HepG2 (cell line): ENCODE measurements around the gene ADM5. TPM values are rescaled to one million over a fixed set of nuclear protein-coding genes. Genes with fewer than 3 reads are reported as not detected.

Experiments
- CCDC6 ChIP-seq: sonication (generic); formaldehyde crosslinking; IDR thresholded peaks from 2 replicates; pipeline ENCODE4 v1.8.1; 2022; ENCODE audit warnings: mild to moderate bottlenecking, missing genetic modification reagents, moderate library complexity
- EP300 ChIP-seq, 3 experiments: sonication (generic) in 1 of 3; formaldehyde crosslinking in 1 of 3; IDR thresholded peaks; 2 replicates each; pipeline versions ENCODE4 v1.5.1 to v1.6.1; 2011 to 2020; ENCODE audit warnings: low read depth in 2 of 3, low read length in 2 of 3, borderline replicate concordance in 1 of 3, improper control_type of control experiment in 1 of 3, mild to moderate bottlenecking in 1 of 3, missing genetic modification reagents in 1 of 3, moderate library complexity in 1 of 3
- FOXK1 ChIP-seq: sonication (generic); formaldehyde crosslinking; IDR thresholded peaks from 2 replicates; pipeline ENCODE4 v1.4.0; 2020; ENCODE audit warnings: low read depth, missing genetic modification reagents, borderline replicate concordance
- KLF16 ChIP-seq, 2 experiments: sonication (generic) in 1 of 2; formaldehyde crosslinking in 1 of 2; IDR thresholded peaks; 2 replicates each; pipeline versions ENCODE4 v1.6.1 to v1.8.0; 2016 to 2023; ENCODE audit warnings: missing genetic modification reagents in 2 of 2, missing compliant biosample characterization in 1 of 2
- MIER3 ChIP-seq: IDR thresholded peaks from 2 replicates; pipeline ENCODE4 v1.6.1; 2016; ENCODE audit warnings: missing compliant biosample characterization, borderline replicate concordance
- SRSF4 ChIP-seq: fragments of 200-400 bp; formaldehyde crosslinking; IDR thresholded peaks from one replicate; pipeline ENCODE4 v1.6.1; 2018; ENCODE audit warnings: mild to moderate bottlenecking, low read depth, low read length, moderate library complexity; ENCODE audit not compliant: poor library complexity, severe bottlenecking
- SRY ChIP-seq: sonication (generic); formaldehyde crosslinking; IDR thresholded peaks from 2 replicates; pipeline ENCODE4 v1.8.0; 2022; ENCODE audit warnings: mild to moderate bottlenecking, missing genetic modification reagents
- STAG1 ChIP-seq: sonication (generic); formaldehyde crosslinking; IDR thresholded peaks from 2 replicates; pipeline ENCODE4 v1.4.0; 2020; ENCODE audit warnings: missing genetic modification reagents
- TARDBP ChIP-seq: sonication (generic); formaldehyde crosslinking; IDR thresholded peaks from 2 replicates; pipeline ENCODE4 v1.8.0; 2022; ENCODE audit warnings: mild to moderate bottlenecking, missing genetic modification reagents
- ZNF124 ChIP-seq: sonication (generic); formaldehyde crosslinking; IDR thresholded peaks from 2 replicates; pipeline ENCODE4 v1.4.0; 2020; ENCODE audit warnings: missing genetic modification reagents
- ZNF431 ChIP-seq: sonication (generic); formaldehyde crosslinking; IDR thresholded peaks from 2 replicates; pipeline ENCODE4 v1.9.0; 2022; ENCODE audit warnings: missing genetic modification reagents, low read depth, mild to moderate bottlenecking, borderline replicate concordance
- ZNF772 ChIP-seq: sonication (generic); formaldehyde crosslinking; IDR thresholded peaks from 2 replicates; pipeline ENCODE4 v1.5.0; 2020; ENCODE audit warnings: mild to moderate bottlenecking, missing genetic modification reagents
- polyA plus RNA-seq, 8 experiments: library from polyadenylated mRNA; depleted of rRNA in 3 of 8; stranded (reverse) in 7 of 8; unstranded in 1 of 8; fragments of >200 nt; fragmentation: Illumina TruSeq in 4 of 8; extraction: Trizol in 4 of 8; gene quantifications; 2 replicates each; pipeline versions ENCODE4 v1.2.1 to v1.2.3, GENCODE V29; 2011 to 2016; ENCODE audit warnings: low read depth in 4 of 8, missing spikeins in 1 of 8, mixed read lengths in 1 of 8; ENCODE audit not compliant: insufficient read depth in 1 of 8
- total RNA-seq, 5 experiments: library from RNA; depleted of rRNA; stranded (reverse); fragments of >200 nt; fragmentation: Illumina TruSeq; extraction: Trizol; gene quantifications; 2 replicates each; pipeline ENCODE4 v1.2.3, GENCODE V29; 2016; ENCODE audit warnings: low read depth in 1 of 5
- TF ChIP-seq, protein P1 (sequence below): sonication (generic); formaldehyde crosslinking; IDR thresholded peaks from 2 replicates; pipeline ENCODE4 v1.8.0; 2022; ENCODE audit warnings: low read depth, missing genetic modification reagents
- TF ChIP-seq, protein P2 (sequence below): sonication (generic); formaldehyde crosslinking; IDR thresholded peaks from 2 replicates; pipeline ENCODE4 v1.5.0; 2020; ENCODE audit warnings: missing genetic modification reagents
- TF ChIP-seq, protein P3 (sequence below): sonication (generic); formaldehyde crosslinking; IDR thresholded peaks from 2 replicates; pipeline ENCODE4 v1.5.0; 2020; ENCODE audit warnings: missing genetic modification reagents
- TF ChIP-seq, protein P4 (sequence below): sonication (generic); IDR thresholded peaks from 2 replicates; pipeline ENCODE4 v1.6.1; 2016; ENCODE audit warnings: low read depth, borderline replicate concordance
- TF ChIP-seq, protein P5 (sequence below), 2 experiments: fragments of 450-650 bp in 1 of 2; sonication (generic) in 1 of 2; formaldehyde crosslinking; IDR thresholded peaks; 2 replicates each; pipeline versions ENCODE4 v1.5.0 to v1.8.0; 2020 to 2022; ENCODE audit warnings: mild to moderate bottlenecking in 1 of 2, missing genetic modification reagents in 1 of 2

The ADM5 gene
- total and polyA plus RNA-seq, 2 of the 13 experiments (the other 11 are each of a cell fraction or from before 2014, with no cell fraction given) = 2.7 to 4.1 TPM

DNA sequence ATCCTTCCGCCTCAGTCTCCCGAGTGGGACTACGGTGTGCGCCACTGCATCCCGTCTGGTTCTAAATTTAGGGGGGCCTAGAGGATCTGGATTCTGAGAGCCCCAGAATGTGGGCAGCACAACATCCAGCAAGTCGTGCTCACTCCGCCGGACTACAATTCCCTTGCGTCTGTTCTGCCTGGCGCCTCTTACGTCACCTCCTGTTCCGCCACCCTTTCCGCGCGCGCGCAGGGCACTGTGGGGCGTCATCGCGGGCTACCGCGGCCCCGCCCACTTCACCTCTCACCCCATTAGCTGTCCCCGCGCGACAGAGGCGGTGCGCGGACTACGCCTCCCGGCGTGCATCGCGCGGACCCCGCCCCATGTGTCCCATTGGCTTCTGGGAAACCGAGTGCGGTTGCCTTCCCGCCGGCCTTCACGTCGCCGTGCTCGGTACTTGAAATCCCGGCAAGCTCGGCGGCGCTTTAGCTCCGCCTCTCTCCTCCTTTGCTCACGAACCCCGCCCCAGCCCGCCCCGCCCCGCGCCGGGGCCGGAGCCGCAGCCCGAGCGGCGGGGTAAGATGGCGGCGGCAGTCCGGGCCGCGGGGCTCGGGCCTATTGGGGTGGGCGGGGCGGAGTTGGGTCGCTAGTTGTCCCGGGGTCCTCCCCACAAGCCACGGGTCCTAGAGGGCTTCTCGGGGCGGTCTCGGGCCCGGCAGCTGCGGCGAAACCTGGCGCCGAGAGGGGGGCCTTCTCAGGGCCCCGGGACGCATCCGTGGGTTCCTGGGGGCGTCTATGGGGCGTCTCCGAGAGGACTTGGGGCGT, 47.5 kb upstream of the ADM5 start, which contains the start of gene SCAF1 (continued):
- TF ChIP-seq, protein P1, sequence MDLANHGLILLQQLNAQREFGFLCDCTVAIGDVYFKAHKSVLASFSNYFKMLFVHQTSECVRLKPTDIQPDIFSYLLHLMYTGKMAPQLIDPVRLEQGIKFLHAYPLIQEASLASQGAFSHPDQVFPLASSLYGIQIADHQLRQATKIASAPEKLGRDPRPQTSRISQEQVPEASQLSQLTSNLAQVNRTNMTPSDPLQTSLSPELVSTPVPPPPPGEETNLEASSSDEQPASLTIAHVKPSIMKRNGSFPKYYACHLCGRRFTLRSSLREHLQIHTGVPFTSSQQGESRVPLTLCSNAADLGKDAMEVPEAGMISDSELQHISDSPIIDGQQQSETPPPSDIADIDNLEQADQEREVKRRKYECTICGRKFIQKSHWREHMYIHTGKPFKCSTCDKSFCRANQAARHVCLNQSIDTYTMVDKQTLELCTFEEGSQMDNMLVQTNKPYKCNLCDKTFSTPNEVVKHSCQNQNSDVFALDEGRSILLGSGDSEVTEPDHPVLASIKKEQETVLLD (CRISPR knock-in tag) = peak; percentile 93
- TF ChIP-seq SRY (no peak), KLF16 (CRISPR knock-in tag; IDR thresholded peaks at IDR 0.05) (peak in 1 of 2 experiments; percentile 85; a peak in 2 of 4 replicates), SRSF4 (no peak), CCDC6 (CRISPR knock-in tag) (0 out of 2 replicates have a peak, but pooled peaks have one; percentile 69), ZNF124 (peak; percentile 22; the same call in 1 of the 2 replicates), ZNF772 (0 out of 2 replicates have a peak, but pooled peaks have one; percentile 36), EP300 (IDR thresholded peaks at IDR 0.05; ENCODE audit: low read depth in 2 of 2, low read length in 2 of 2) (peak in 1 of 2 experiments; percentile 67; a peak in 1 of 4 replicates), EP300 (CRISPR knock-in tag; IDR thresholded peaks at IDR 0.05; ENCODE audit: borderline replicate concordance) (no peak; the same call in 1 of the 2 replicates), TARDBP (CRISPR knock-in tag) (peak; percentile 96; the same call in 1 of the 2 replicates), ZNF431 (CRISPR knock-in tag) (no peak), STAG1 (CRISPR knock-in tag) (no peak), MIER3 (CRISPR knock-in tag) (peak; percentile 71; the same call in 1 of the 2 replicates), FOXK1 (CRISPR knock-in tag) (peak; percentile 84)
- TF ChIP-seq, protein P2, sequence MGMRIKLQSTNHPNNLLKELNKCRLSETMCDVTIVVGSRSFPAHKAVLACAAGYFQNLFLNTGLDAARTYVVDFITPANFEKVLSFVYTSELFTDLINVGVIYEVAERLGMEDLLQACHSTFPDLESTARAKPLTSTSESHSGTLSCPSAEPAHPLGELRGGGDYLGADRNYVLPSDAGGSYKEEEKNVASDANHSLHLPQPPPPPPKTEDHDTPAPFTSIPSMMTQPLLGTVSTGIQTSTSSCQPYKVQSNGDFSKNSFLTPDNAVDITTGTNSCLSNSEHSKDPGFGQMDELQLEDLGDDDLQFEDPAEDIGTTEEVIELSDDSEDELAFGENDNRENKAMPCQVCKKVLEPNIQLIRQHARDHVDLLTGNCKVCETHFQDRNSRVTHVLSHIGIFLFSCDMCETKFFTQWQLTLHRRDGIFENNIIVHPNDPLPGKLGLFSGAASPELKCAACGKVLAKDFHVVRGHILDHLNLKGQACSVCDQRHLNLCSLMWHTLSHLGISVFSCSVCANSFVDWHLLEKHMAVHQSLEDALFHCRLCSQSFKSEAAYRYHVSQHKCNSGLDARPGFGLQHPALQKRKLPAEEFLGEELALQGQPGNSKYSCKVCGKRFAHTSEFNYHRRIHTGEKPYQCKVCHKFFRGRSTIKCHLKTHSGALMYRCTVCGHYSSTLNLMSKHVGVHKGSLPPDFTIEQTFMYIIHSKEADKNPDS (CRISPR knock-in tag) = no peak
- TF ChIP-seq, protein P3, sequence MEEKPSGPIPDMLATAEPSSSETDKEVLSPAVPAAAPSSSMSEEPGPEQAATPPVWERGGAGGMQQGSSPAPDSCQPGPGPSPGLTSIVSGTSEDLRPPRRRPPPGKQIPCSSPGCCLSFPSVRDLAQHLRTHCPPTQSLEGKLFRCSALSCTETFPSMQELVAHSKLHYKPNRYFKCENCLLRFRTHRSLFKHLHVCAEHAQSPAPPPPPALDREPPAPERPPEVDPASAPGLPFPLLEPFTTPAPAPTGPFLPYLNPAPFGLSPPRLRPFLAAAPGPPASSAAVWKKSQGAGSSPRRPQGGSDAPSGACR (CRISPR knock-in tag) = peak; percentile 48; the same call in 1 of the 2 replicates
- TF ChIP-seq, protein P4, sequence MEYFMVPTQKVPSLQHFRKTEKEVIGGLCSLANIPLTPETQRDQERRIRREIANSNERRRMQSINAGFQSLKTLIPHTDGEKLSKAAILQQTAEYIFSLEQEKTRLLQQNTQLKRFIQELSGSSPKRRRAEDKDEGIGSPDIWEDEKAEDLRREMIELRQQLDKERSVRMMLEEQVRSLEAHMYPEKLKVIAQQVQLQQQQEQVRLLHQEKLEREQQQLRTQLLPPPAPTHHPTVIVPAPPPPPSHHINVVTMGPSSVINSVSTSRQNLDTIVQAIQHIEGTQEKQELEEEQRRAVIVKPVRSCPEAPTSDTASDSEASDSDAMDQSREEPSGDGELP = peak; percentile 51; the same call in 1 of the 2 replicates
- TF ChIP-seq, protein P5, sequence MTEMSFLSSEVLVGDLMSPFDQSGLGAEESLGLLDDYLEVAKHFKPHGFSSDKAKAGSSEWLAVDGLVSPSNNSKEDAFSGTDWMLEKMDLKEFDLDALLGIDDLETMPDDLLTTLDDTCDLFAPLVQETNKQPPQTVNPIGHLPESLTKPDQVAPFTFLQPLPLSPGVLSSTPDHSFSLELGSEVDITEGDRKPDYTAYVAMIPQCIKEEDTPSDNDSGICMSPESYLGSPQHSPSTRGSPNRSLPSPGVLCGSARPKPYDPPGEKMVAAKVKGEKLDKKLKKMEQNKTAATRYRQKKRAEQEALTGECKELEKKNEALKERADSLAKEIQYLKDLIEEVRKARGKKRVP (CRISPR knock-in tag; IDR thresholded peaks at IDR 0.05) = peak in 1 of 2 experiments; percentile 72; a peak in 2 of 4 replicates
